Fibroblast of pulmonary artery (primary cell): Measurements from ENCODE around the gene MYO15A.
A peak's percentile ranks its signal among the peaks of the same experiment; 100 is the strongest.
"Not testable (repeated sequence)": the region's sequence is repeated elsewhere in the genome, so short reads cannot be mapped to it uniquely, and the experiment has no call there.

ENCODE experiments used
- DNase-seq: peaks from one replicate; pipeline ENCODE4 v3.0.0-alpha.2; 2010; ENCODE audit warnings: low read depth
- H3K4me3 ChIP-seq: replicated peaks from 2 replicates; pipeline ENCODE4 v1.5.1; 2011; ENCODE audit warnings: low read depth, mild to moderate bottlenecking, control low read depth, low read length, moderate library complexity
- CTCF ChIP-seq: IDR thresholded peaks from 2 replicates; pipeline ENCODE4 v1.5.1; 2011; ENCODE audit warnings: mild to moderate bottlenecking, control low read depth, low read length, inconsistent platforms; ENCODE audit errors: missing control alignments

The MYO15A gene

GRCh38 chr17:18203308-18203707 lies 94.8 kb downstream of the MYO15A start:
- TF ChIP-seq CTCF: no peak
- no peak overlapping the region for H3K4me3 ChIP-seq
- no peak for DNase-seq

GRCh38 chr17:18205861-18206260 lies 97.3 kb downstream of the MYO15A start:
- H3K4me3 ChIP-seq: no peak overlapping the region
- DNase-seq: no peak
- TF ChIP-seq CTCF: no peak

GRCh38 chr17:18206962-18207361 lies 98.4 kb downstream of the MYO15A start:
- no peak for TF ChIP-seq CTCF
- no peak overlapping the region for H3K4me3 ChIP-seq
- DNase-seq: no peak

DNA sequence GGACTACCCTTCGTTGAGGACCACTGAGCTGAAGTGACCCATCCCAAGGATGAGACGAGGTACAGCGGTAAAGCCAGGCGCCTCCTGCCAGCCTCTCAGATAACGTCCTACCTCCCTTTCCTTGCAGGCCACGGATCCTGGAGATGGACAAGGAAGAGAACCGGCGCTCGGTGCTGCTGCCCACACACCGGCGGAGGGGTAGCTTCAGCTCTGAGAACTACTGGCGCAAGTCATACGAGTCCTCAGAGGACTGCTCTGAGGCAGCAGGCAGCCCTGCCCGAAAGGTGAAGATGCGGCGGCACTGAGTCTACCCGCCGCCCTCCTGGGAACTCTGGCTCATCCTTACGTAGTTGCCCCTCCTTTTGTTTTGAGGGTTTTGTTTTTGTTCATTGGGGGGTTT lies 99.5 kb downstream of the MYO15A start:
- no peak overlapping the region for H3K4me3 ChIP-seq
- DNase-seq: no peak
- TF ChIP-seq CTCF: no peak

- no peak for DNase-seq
- no peak overlapping the region for H3K4me3 ChIP-seq
- TF ChIP-seq CTCF: no peak
Observed at GRCh38 chr17:18213666-18214270, 105.2 kb downstream of the MYO15A start.

- H3K4me3 ChIP-seq, DNase-seq: not testable (repeated sequence)
Observed at GRCh38 chr17:18216906-18217305, 108.3 kb downstream of the MYO15A start.

DNA sequence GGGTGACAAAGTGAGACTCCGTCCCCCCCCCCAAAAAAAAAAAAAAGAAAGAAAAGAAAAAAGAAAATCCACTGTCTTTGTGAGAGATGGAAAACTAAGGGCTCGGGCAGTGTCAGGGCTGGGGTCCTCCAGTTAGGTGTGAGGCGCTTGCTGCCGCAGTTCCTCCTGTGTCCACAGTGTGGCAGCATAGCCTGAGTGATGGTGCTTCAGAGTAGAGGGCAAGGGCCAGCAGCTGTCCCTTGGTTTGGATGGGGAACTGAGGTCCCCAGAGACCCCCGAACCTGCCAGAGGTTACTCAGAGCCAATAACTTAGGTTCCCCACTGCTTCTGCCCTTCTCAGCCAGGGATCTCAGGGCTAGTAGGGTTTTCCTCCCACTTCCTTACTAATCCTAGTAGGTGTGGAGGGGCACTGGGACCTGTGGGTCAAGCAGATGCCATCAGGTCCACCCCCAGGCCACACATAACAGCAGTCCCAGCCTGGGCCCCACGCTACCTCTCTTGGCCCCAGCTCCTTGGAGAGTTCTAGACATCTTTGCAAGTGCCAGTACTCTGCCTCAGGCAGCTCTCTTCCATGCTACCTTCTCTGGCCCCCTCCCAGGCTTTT lies 109.0 kb downstream of the MYO15A start:
- no peak overlapping the region for H3K4me3 ChIP-seq
- DNase-seq: peak; percentile 66
- TF ChIP-seq CTCF: peak; percentile 97
